HG03442 (cell line): ENCODE measurements around the gene SLC17A9.

Source experiments
- ATAC-seq: cut with Tn5 transposase; IDR thresholded peaks from one replicate; pipeline ENCODE4 v1.9.1; 2021; ENCODE audit warnings: mild to moderate bottlenecking, moderate library complexity; ENCODE audit not compliant: unreplicated experiment

Gene SLC17A9

GRCh38 chr20:62980380-62980960, 28.0 kb downstream of the SLC17A9 start:
- no peak for ATAC-seq

- no peak for ATAC-seq
These were observed 28.5 kb downstream of the SLC17A9 start for GRCh38 chr20:62980970-62981369.

GRCh38 chr20:62982124-62983075, 29.9 kb downstream of the SLC17A9 start:
- no peak for ATAC-seq

- ATAC-seq = no peak
These were observed 30.7 kb downstream of the SLC17A9 start for GRCh38 chr20:62983210-62983609.

GRCh38 chr20:62984666-62985443, 32.3 kb downstream of the SLC17A9 start:
- ATAC-seq = no peak

- ATAC-seq = no peak
These were observed 32.9 kb downstream of the SLC17A9 start for GRCh38 chr20:62985444-62985778.

GRCh38 chr20:62986257-62986800, 33.8 kb downstream of the SLC17A9 start:
- no peak for ATAC-seq

- no peak for ATAC-seq
These were observed 34.6 kb downstream of the SLC17A9 start for GRCh38 chr20:62987114-62987513.

GRCh38 chr20:62989201-62989601, 36.7 kb downstream of the SLC17A9 start:
- ATAC-seq = no peak

- no peak for ATAC-seq
These were observed 37.9 kb downstream of the SLC17A9 start for GRCh38 chr20:62990306-62990825.

- no peak for ATAC-seq
These were observed 38.8 kb downstream of the SLC17A9 start for GRCh38 chr20:62991196-62991807.

GRCh38 chr20:62991863-62992262, 39.4 kb downstream of the SLC17A9 start:
- no peak for ATAC-seq

GRCh38 chr20:62993856-62994494, 41.5 kb downstream of the SLC17A9 start:
- no peak for ATAC-seq

GRCh38 chr20:62994869-62995281, 42.4 kb downstream of the SLC17A9 start:
- ATAC-seq = no peak

GRCh38 chr20:62995481-62995880, 43.0 kb downstream of the SLC17A9 start:
- no peak for ATAC-seq

- no peak for ATAC-seq
These were observed 43.5 kb downstream of the SLC17A9 start for GRCh38 chr20:62995898-62996595.

- ATAC-seq = no peak
These were observed 44.1 kb downstream of the SLC17A9 start for GRCh38 chr20:62996596-62996982.

GRCh38 chr20:62997417-62998035, 45.0 kb downstream of the SLC17A9 start:
- no peak for ATAC-seq

- no peak for ATAC-seq
These were observed 45.9 kb downstream of the SLC17A9 start for GRCh38 chr20:62998449-62998848.
